ENCODE measurements around the gene MATN1. TPM values are rescaled to one million over a fixed set of nuclear protein-coding genes. Genes with fewer than 3 reads are reported as not detected.

The MATN1 gene
- total RNA-seq, 2 donors from 2014 or later, result not detected

GRCh38 chr1:30753118-30753517, 29.7 kb upstream of the MATN1 start:
- no peak for DNase-seq
- H3K27me3 Mint-ChIP-seq (ENCODE audit: insufficient read depth), result no peaks in the 10 kb centered on the region
- H3K27ac ChIP-seq (ENCODE audit: low read depth, low read length), result no peak overlapping the region
- WGBS, 2 experiments (ENCODE audit: insufficient coverage in 1 of 2, insufficient read length in 1 of 2), result 87 to 96% methylated on average over 2 to 3 of the region's 3 CpGs
- no peak overlapping the region for H3K9ac ChIP-seq (ENCODE audit: extremely low read depth, low read length, poor library complexity, severe bottlenecking)
- H3K27me3 ChIP-seq (ENCODE audit: control insufficient read depth, insufficient read depth, low read length, poor library complexity, severe bottlenecking), result no peaks in the 10 kb centered on the region
- H3K27ac Mint-ChIP-seq, result no peak overlapping the region
- no peak overlapping the region for H3K4me3 ChIP-seq (ENCODE audit: low read length)
- H3K36me3 ChIP-seq (ENCODE audit: control insufficient read depth, insufficient read depth, low read length), result no peaks in the 10 kb centered on the region
- peaks cover 5% of the 10 kb centered on the region for H3K4me1 ChIP-seq (ENCODE audit: control insufficient read depth, insufficient read depth, low read length)
- TF ChIP-seq, protein P1, sequence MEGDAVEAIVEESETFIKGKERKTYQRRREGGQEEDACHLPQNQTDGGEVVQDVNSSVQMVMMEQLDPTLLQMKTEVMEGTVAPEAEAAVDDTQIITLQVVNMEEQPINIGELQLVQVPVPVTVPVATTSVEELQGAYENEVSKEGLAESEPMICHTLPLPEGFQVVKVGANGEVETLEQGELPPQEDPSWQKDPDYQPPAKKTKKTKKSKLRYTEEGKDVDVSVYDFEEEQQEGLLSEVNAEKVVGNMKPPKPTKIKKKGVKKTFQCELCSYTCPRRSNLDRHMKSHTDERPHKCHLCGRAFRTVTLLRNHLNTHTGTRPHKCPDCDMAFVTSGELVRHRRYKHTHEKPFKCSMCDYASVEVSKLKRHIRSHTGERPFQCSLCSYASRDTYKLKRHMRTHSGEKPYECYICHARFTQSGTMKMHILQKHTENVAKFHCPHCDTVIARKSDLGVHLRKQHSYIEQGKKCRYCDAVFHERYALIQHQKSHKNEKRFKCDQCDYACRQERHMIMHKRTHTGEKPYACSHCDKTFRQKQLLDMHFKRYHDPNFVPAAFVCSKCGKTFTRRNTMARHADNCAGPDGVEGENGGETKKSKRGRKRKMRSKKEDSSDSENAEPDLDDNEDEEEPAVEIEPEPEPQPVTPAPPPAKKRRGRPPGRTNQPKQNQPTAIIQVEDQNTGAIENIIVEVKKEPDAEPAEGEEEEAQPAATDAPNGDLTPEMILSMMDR (conservative IDR thresholded peaks at IDR 0.05), result no peak
- no peak overlapping the region for H3K4me3 Mint-ChIP-seq
- H3K36me3 Mint-ChIP-seq (ENCODE audit: low read depth), result no peaks in the 10 kb centered on the region
- H3K9me3 Mint-ChIP-seq, result no peaks in the 10 kb centered on the region
- no peaks in the 10 kb centered on the region for H3K9me3 ChIP-seq (ENCODE audit: control insufficient read depth, low read length)
- H3K4me1 Mint-ChIP-seq, result peaks cover 21% of the 10 kb centered on the region

DNA sequence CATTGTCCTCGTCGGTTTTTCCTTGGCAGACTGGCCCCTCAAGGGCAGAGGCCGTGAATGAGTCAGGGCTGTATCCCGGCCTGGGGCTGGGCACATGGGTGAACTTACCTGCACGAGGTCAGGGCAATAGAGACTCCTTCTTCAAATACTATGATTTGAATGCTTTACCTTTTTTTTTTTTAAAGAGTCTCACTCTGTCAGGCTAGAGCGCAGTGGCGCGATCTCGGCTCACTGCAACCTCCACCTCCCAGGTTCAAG, 29.2 kb upstream of the MATN1 start:
- Mint-ChIP-seq H3K36me3 (ENCODE audit: low read depth) (no peaks in the 10 kb centered on the region), H3K27ac (no peak overlapping the region), H3K27me3 (ENCODE audit: insufficient read depth) (no peaks in the 10 kb centered on the region), H3K4me3 (no peak overlapping the region), H3K4me1 (peaks cover 22% of the 10 kb centered on the region), H3K9me3 (no peaks in the 10 kb centered on the region)
- H3K27ac ChIP-seq (ENCODE audit: low read depth, low read length), result no peak overlapping the region
- H3K27me3 ChIP-seq (ENCODE audit: control insufficient read depth, insufficient read depth, low read length, poor library complexity, severe bottlenecking), result no peaks in the 10 kb centered on the region
- H3K36me3 ChIP-seq (ENCODE audit: control insufficient read depth, insufficient read depth, low read length), result no peaks in the 10 kb centered on the region
- peaks cover 5% of the 10 kb centered on the region for H3K4me1 ChIP-seq (ENCODE audit: control insufficient read depth, insufficient read depth, low read length)
- WGBS, 2 experiments (ENCODE audit: insufficient coverage in 1 of 2, insufficient read length in 1 of 2), result 83 to 93% methylated on average over 9 of the region's 9 CpGs
- H3K9me3 ChIP-seq (ENCODE audit: control insufficient read depth, low read length), result no peaks in the 10 kb centered on the region
- H3K4me3 ChIP-seq (ENCODE audit: low read length), result no peak overlapping the region
- H3K9ac ChIP-seq (ENCODE audit: extremely low read depth, low read length, poor library complexity, severe bottlenecking), result no peak overlapping the region
- no peak for DNase-seq
- TF ChIP-seq, protein P1 (conservative IDR thresholded peaks at IDR 0.05), result no peak

GRCh38 chr1:30751830-30752650, 28.7 kb upstream of the MATN1 start:
- Histone ChIP-seq H3K9ac (ENCODE audit: extremely low read depth, low read length, poor library complexity, severe bottlenecking) (no peak overlapping the region), H3K9me3 (ENCODE audit: control insufficient read depth, low read length) (no peaks in the 10 kb centered on the region), H3K4me1 (ENCODE audit: control insufficient read depth, insufficient read depth, low read length) (peaks cover 5% of the 10 kb centered on the region), H3K36me3 (ENCODE audit: control insufficient read depth, insufficient read depth, low read length) (no peaks in the 10 kb centered on the region), H3K27ac (ENCODE audit: low read depth, low read length) (no peak overlapping the region), H3K4me3 (ENCODE audit: low read length) (no peak overlapping the region), H3K27me3 (ENCODE audit: control insufficient read depth, insufficient read depth, low read length, poor library complexity, severe bottlenecking) (no peaks in the 10 kb centered on the region)
- H3K9me3 Mint-ChIP-seq, result no peaks in the 10 kb centered on the region
- H3K36me3 Mint-ChIP-seq (ENCODE audit: low read depth), result no peaks in the 10 kb centered on the region
- H3K4me1 Mint-ChIP-seq, result peaks cover 22% of the 10 kb centered on the region
- WGBS, 2 experiments (ENCODE audit: insufficient coverage in 1 of 2, insufficient read length in 1 of 2), result 89 to 90% methylated on average over 5 to 8 of the region's 8 CpGs
- no peak for DNase-seq
- H3K27ac Mint-ChIP-seq, result no peak overlapping the region
- TF ChIP-seq, protein P1 (conservative IDR thresholded peaks at IDR 0.05), result peak; percentile 41
- H3K27me3 Mint-ChIP-seq (ENCODE audit: insufficient read depth), result no peaks in the 10 kb centered on the region
- no peak overlapping the region for H3K4me3 Mint-ChIP-seq
